ENCODE results near the gene CHODL.

DNA sequence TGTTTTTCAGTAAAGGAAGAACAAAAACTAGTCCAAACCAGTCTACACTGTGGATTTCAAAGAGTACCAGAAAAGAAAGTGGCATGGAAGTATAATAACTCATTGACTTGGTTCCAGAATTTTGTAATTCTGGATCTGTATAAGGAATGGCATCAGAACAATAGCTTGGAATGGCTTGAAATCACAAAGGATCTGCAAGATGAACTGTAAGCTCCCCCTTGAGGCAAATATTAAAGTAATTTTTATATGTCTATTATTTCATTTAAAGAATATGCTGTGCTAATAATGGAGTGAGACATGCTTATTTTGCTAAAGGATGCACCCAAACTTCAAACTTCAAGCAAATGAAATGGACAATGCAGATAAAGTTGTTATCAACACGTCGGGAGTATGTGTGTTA is 21.3 kb downstream of the CHODL start:
- TF ChIP-seq POLR2A (IDR thresholded peaks at IDR 0.05), result no peak
- TF ChIP-seq, protein P1, sequence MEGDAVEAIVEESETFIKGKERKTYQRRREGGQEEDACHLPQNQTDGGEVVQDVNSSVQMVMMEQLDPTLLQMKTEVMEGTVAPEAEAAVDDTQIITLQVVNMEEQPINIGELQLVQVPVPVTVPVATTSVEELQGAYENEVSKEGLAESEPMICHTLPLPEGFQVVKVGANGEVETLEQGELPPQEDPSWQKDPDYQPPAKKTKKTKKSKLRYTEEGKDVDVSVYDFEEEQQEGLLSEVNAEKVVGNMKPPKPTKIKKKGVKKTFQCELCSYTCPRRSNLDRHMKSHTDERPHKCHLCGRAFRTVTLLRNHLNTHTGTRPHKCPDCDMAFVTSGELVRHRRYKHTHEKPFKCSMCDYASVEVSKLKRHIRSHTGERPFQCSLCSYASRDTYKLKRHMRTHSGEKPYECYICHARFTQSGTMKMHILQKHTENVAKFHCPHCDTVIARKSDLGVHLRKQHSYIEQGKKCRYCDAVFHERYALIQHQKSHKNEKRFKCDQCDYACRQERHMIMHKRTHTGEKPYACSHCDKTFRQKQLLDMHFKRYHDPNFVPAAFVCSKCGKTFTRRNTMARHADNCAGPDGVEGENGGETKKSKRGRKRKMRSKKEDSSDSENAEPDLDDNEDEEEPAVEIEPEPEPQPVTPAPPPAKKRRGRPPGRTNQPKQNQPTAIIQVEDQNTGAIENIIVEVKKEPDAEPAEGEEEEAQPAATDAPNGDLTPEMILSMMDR (IDR thresholded peaks at IDR 0.05), result no peak
- TF ChIP-seq POLR2AphosphoS5 (IDR thresholded peaks at IDR 0.05), result no peak
- no peak for TF ChIP-seq EP300 (IDR thresholded peaks at IDR 0.05; ENCODE audit: low read depth)

All from transverse colon (tissue), 4 donors.